HG02981 (cell line): ENCODE data around the gene SLC18B1.

Experiments
- ATAC-seq: cut with Tn5 transposase; IDR thresholded peaks from one replicate; pipeline ENCODE4 v1.9.1; 2021; ENCODE audit warnings: mild to moderate bottlenecking, moderate library complexity; ENCODE audit not compliant: unreplicated experiment

The SLC18B1 gene

GRCh38 chr6:132797951-132798868 lies at the start of gene SLC18B1:
TSS of gene SLC18B1 (minus strand) at chr6:132798637. CDS start at chr6:132798456, 181 bp downstream.
- peak; percentile 34 for ATAC-seq

- no peak for ATAC-seq
These were observed 45.0 kb upstream of the SLC18B1 start for GRCh38 chr6:132843316-132844035.

DNA sequence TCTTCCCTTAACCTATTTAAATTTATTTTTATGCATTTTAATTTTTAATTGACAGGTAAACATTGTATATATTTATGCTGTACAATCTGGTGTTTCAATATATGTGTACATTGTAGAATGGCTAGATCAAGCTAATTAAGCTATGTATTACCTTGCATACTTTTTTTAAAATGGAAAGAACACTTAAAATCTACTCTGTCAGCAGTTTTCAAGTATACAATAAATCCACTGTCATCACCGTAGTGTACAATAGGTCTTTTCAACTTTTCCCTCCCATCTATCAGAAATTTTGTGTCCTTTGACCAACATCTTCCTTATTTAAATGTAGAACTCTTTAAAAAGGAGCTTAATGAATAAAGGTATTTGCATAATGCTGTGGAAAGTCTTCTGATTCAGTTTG lies 43.5 kb upstream of the SLC18B1 start:
- no peak for ATAC-seq

- no peak for ATAC-seq
These were observed 34.5 kb upstream of the SLC18B1 start for GRCh38 chr6:132832891-132833290.

DNA sequence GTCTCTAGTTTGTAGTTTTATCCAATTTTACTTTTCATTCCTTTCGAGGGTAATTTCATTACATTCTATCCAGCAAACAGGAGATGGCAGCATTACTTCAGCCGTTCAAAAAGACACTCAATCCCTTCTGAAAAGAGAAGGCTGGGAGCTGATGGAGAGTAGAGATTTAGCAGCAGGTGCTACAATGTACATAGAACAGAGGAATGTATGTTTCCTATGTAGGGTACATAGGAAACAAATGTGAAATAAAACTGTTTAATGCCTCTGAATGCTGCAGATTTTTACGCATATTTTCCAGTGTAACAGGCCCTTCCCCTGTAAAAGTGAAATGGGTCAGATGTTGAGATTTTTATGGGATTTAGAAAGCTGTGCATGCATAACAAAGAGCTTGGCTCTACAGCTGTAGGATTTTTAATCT lies 31.9 kb upstream of the SLC18B1 start:
- no peak for ATAC-seq

DNA sequence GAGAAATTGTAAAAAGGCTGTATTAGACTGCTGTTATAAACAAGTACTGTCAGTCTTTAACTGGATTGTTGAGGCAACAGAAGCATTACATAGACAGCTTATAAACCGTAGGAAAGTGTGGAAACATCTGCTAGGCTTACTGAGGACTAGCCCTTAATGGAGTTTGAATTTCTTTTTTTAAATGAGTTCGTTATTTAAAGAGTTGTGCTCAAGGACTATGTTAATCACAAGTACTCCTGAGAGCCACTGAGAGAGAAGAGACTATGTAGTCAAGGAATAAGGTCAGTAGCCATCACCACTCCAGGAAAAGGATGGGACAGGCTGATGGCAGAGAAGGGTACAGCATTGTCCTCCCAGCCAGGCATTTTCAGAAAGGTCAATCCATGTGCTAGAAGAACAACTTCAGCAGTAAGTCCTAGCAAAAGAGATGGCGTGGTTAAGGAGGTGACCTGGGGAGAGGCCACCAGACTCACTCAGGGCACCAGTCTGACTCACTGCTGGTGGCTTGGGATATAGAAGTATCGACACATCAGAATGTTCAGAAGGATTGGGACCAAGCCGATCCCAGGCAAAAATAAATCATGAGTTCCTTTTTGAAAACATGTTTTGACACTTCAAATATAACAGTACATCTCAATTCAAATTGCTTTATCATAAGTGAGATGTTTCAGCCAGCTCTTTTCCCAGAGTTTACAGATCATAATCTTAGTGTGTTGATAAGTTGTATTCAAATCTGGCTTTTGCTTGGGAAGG lies 22.4 kb upstream of the SLC18B1 start:
- ATAC-seq: no peak

DNA sequence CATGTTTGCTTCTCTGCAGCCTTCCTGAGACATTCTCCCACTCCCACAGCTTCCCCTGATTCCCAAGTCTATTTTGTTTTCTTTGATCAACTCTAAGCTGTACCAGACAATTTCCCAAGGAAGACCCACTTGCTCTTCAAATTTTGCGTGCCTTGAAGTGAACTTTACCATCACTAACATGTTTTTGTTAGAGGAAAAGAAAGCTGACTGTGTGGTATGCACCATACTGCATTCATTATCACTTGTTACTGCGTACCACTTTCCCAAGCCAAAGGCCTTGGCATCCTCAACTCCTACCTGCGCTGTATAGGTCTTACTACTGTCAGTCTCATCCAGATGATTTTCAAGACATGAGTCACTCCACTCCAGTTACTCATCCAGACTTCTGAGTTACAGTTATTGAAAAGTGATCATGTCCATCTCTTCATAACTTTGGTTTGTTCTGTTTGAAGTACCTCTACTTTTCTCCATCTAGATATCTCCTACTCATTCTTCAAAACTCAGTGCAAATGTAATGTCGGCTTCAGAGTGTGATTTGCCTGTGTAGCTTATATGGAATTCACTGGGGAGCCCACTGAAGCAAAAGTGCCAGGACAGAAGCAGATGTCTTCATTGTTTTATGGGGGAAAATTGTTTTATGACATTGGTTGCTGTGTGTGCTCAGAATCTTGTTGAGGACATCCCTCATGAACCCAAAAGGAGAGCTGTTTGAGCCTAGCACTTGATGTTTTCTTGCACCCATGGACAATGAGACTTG lies 21.1 kb upstream of the SLC18B1 start:
- ATAC-seq: no peak

GRCh38 chr6:132818404-132819359 lies 20.2 kb upstream of the SLC18B1 start:
- no peak for ATAC-seq

DNA sequence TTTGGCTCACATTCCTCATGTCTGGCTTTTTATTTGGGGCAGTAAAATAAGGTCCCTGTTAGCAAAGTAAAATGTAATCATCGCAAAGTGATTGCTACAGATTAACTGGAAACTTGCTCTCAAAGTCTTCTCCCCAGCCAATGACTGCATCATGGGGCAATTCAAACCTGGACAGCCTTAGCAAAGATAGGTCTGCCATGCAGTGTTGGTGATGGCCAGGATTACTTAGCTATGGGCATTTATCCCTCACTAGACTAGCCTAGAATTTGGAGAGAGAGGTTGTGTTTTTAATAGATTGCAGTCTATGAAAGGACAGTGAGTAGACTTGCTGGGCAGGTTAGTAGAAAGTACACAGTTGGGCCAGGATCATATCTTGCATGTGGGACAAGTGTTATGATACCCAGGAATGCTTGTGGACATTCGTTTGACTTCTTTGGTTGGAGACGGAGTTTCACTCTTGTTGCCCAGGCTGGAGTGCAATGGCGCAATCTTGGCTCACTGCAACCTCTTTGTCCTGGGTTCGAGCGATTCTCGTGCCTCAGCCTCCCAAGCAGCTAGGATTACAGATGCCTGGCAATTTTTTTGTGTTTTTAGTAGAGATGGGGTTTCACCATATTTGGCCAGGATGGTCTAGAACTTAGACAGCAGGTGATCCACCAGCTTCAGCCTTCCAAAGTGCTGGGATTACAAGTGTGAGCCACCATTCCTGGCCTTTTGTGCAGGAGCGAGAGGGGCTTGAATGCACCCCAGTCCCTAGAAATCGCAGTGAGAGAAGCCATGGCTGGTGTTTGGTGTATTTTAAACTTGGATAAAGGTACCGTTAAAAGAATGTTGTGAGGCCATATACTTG lies 19.3 kb upstream of the SLC18B1 start:
- ATAC-seq: no peak

DNA sequence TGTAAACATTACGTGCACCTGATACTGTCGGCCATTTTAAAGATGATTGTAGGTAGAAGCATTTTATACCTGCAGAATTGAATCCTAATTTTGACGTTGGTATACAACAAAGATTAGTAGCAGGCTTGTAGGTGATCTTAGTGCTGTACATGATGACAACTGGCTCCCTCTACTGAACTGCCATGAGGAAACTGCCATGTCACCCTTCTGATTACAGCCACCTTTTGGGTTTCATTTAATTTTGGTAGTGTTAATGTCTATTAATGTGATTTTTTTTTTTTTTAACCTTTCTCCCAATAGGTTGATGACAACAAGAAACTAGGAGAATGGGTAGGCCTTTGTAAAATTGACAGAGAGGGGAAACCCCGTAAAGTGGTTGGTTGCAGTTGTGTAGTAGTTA lies 18.2 kb upstream of the SLC18B1 start:
- ATAC-seq: no peak

DNA sequence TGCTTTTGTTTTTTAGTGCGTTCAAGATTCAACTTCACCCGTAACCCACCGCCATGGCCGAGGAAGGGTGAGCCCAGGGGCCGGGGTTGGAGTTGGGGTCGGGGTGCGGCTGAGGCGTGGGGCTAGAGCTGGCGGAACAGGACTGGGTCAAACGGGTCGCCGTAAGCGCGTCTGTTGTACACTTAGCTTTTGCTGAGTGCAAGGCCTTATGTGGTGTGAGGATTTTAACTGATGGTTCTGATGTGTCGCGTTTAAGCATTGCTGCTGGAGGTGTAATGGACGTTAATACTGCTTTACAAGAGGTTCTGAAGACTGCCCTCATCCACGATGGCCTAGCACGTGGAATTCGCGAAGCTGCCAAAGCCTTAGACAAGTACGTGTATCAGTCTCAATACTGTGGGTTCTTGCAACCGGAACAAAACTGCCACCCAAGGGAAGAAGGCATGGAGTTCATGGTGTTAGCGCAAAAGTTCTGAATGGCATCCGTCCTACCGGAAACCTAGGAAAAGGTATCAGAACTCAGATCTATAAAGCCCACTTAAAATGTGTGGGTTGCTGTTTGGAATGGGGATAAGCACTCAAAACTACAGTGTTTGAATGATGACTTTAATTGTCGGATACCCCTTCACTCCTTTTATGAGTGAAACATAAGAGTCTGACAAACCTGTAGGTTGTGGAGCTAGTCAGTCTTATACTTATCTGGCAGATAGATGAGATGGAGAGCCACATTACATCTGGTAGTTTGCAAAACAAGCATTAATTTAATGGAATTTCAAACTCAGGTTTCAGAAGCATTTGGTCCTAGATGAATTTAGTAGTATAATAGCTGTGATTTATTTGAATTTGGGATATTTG lies 16.5 kb upstream of the SLC18B1 start:
- ATAC-seq: peak; percentile 10

- peak; percentile 45 for ATAC-seq
These were observed 14.9 kb upstream of the SLC18B1 start for GRCh38 chr6:132813173-132813856.

DNA sequence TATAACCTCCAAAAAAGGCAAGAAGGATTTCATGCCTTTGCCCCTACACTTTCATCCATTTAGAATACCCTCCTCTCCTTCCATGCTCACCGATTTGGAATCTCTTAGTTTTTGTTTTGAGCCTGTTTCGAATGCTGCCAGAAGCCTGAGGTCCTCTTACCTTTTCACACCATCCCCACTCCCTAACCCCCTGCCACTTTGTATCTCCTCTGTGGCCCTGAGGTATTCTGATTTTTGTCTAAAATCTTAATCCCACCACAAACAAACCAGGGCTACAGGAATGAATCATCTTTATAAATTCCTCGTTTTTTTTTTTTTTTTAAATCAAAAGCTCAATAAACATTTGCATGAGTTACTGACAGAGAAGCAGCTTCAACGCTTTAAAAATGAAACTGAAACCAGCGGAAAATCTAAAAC lies 14.3 kb upstream of the SLC18B1 start:
- no peak for ATAC-seq

- ATAC-seq: no peak
These were observed 13.9 kb upstream of the SLC18B1 start for GRCh38 chr6:132812255-132812732.

GRCh38 chr6:132811276-132811675 lies 12.8 kb upstream of the SLC18B1 start:
- ATAC-seq: no peak

DNA sequence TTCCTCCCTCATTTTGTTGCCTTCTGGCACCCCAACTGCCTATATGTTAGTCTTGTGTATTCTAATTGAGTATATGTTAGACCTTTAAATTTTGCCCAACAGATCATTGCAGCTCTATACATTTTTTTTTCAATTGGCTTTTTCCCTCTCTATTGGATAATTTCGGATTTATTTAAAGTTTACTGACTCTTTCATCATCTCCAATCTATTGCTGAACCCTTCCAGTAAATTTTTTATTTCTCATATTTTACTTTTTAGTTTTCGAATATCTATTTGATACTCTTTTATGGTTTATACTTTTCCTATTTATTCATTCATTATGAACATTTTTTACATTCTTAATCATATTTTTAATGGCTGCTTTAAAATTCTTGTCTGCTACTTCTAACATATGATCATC lies 7.1 kb upstream of the SLC18B1 start:
- no peak for ATAC-seq

DNA sequence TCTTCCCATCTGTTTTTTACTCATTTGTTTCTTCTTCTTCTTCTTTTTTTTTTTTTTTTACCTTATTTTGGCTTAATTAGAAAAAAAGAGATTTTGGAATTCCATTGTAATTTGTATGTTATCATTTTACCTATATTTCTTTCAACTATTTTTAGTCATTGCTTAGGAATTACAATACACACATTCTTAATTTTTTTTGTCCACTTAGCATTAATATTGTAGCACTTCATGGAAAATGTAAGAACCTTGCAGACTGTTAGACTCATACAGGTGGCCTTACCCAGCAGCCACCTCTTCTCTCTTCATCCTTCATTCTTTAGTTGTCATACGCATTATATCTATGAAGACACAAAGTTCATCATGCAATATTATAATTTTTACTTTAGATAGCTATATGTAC lies 5.8 kb upstream of the SLC18B1 start:
- ATAC-seq: no peak
